Mesenchymal stem cell (in vitro differentiated cells and primary cell): ENCODE data around the gene ALPG.
"Not testable (repeated sequence)": the region's sequence is repeated elsewhere in the genome, so short reads cannot be mapped to it uniquely, and the experiment has no call there.

Source experiments
- DNase-seq: peaks from one replicate; pipeline ENCODE4 v3.0.0-alpha.2; 2013
- H2AFZ ChIP-seq: one replicate; pipeline ENCODE4 v1.6.1; 2013; ENCODE audit warnings: low read depth, mild to moderate bottlenecking, control low read depth, inconsistent platforms, low read length, moderate library complexity
- H2AK5ac ChIP-seq: 2 replicates; pipeline ENCODE4 v1.6.1; 2013; ENCODE audit warnings: low read length, moderate library complexity, mild to moderate bottlenecking, inconsistent platforms; ENCODE audit not compliant: severe bottlenecking
- H2BK120ac ChIP-seq: one replicate; pipeline ENCODE4 v1.6.1; 2013; ENCODE audit warnings: low read depth, mild to moderate bottlenecking, inconsistent platforms, low read length, moderate library complexity
- H2BK12ac ChIP-seq, 2 experiments: one replicate each; pipeline ENCODE4 v1.6.1; 2013; ENCODE audit warnings: inconsistent platforms in 2 of 2, low read length in 2 of 2, mild to moderate bottlenecking in 2 of 2, moderate library complexity in 2 of 2, control low read depth in 1 of 2
- H2BK15ac ChIP-seq: one replicate; pipeline ENCODE4 v1.6.1; 2013; ENCODE audit warnings: mild to moderate bottlenecking, low read depth, inconsistent platforms; ENCODE audit not compliant: poor library complexity, severe bottlenecking
- H2BK5ac ChIP-seq: 2 replicates; pipeline ENCODE4 v1.6.1; 2013; ENCODE audit warnings: low read depth, mild to moderate bottlenecking, low read length, control low read depth, inconsistent platforms; ENCODE audit not compliant: poor library complexity, severe bottlenecking
- H3K14ac ChIP-seq, 2 experiments: one replicate each; pipeline ENCODE4 v1.6.1; 2013; ENCODE audit warnings: inconsistent platforms in 2 of 2, low read length in 2 of 2, control low read depth in 1 of 2, mild to moderate bottlenecking in 1 of 2, moderate library complexity in 1 of 2
- H3K18ac ChIP-seq, 2 experiments: one replicate each; pipeline ENCODE4 v1.6.1; 2013; ENCODE audit warnings: inconsistent platforms in 2 of 2, low read length in 2 of 2, control low read depth in 1 of 2, low read depth in 1 of 2, mild to moderate bottlenecking in 1 of 2
- H3K23ac ChIP-seq, 2 experiments: one replicate each; pipeline ENCODE4 v1.6.1; 2013; ENCODE audit warnings: inconsistent platforms in 2 of 2, low read length in 2 of 2, mild to moderate bottlenecking in 2 of 2, moderate library complexity in 2 of 2, control low read depth in 1 of 2
- H3K27ac ChIP-seq: 2 replicates; pipeline ENCODE4 v1.5.1; 2013; ENCODE audit warnings: mild to moderate bottlenecking, moderate library complexity, low read length, control low read depth, inconsistent platforms; ENCODE audit not compliant: poor library complexity, severe bottlenecking
- H3K27me3 ChIP-seq, 2 experiments: 2 replicates each; pipeline versions ENCODE4 v1.6.1 to v1.7.0; 2013; ENCODE audit warnings: low read length in 2 of 2, mild to moderate bottlenecking in 2 of 2, moderate library complexity in 2 of 2, control low read depth in 1 of 2, inconsistent platforms in 1 of 2; ENCODE audit not compliant: control insufficient read depth in 1 of 2, insufficient read depth in 1 of 2
- H3K36me3 ChIP-seq, 2 experiments: 2 replicates each; pipeline versions ENCODE4 v1.6.1 to v1.7.0; 2013; ENCODE audit warnings: low read length in 2 of 2, control low read depth in 1 of 2, inconsistent platforms in 1 of 2, low read depth in 1 of 2, mild to moderate bottlenecking in 1 of 2; ENCODE audit not compliant: insufficient read depth in 2 of 2, control insufficient read depth in 1 of 2
- H3K4ac ChIP-seq, 2 experiments: one replicate each; pipeline ENCODE4 v1.6.1; 2013; ENCODE audit warnings: inconsistent platforms in 2 of 2, low read length in 2 of 2, mild to moderate bottlenecking in 2 of 2, moderate library complexity in 2 of 2, control low read depth in 1 of 2, low read depth in 1 of 2
- H3K4me1 ChIP-seq: 2 replicates; pipeline ENCODE4 v1.6.1; 2013; ENCODE audit warnings: low read depth, low read length, control low read depth; ENCODE audit not compliant: control insufficient read depth, insufficient read depth
- H3K4me2 ChIP-seq: 2 replicates; pipeline ENCODE4 v1.6.1; 2013; ENCODE audit warnings: low read length, mild to moderate bottlenecking, inconsistent platforms; ENCODE audit not compliant: poor library complexity, severe bottlenecking
- H3K4me3 ChIP-seq, 2 experiments: 2 replicates each; pipeline versions ENCODE4 v1.5.1 to v1.7.0; 2013; ENCODE audit warnings: low read length in 2 of 2, mild to moderate bottlenecking in 2 of 2, control low read depth in 1 of 2, low read depth in 1 of 2; ENCODE audit not compliant: insufficient read depth in 1 of 2
- H3K79me1 ChIP-seq: replicated peaks from 2 replicates; pipeline ENCODE4 v1.6.1; 2013; ENCODE audit warnings: mild to moderate bottlenecking, control low read depth, low read length, inconsistent platforms; ENCODE audit not compliant: poor library complexity, severe bottlenecking
- H3K9ac ChIP-seq: 2 replicates; pipeline ENCODE4 v1.7.0; 2013; ENCODE audit warnings: mild to moderate bottlenecking, low read length, moderate library complexity
- H3K9me3 ChIP-seq: 2 replicates; pipeline ENCODE4 v1.7.0; 2013; ENCODE audit warnings: mild to moderate bottlenecking, low read length; ENCODE audit not compliant: control insufficient read depth
- H4K8ac ChIP-seq: one replicate; pipeline ENCODE4 v1.6.1; 2013; ENCODE audit warnings: inconsistent platforms, mild to moderate bottlenecking, low read length, moderate library complexity
- H4K91ac ChIP-seq: one replicate; pipeline ENCODE4 v1.6.1; 2013; ENCODE audit warnings: mild to moderate bottlenecking, low read length, inconsistent platforms
- WGBS: methylation state at CpG from one replicate; pipeline ENCODE4 v1.1.7; 2013; ENCODE audit warnings: mixed read lengths; 5-methylcytosine and 5-hydroxymethylcytosine counted together

ALPG gene

GRCh38 chr2:232393556-232393955 lies 13.1 kb upstream of the ALPG start:
- no peaks in the 10 kb centered on the region for H3K79me1 ChIP-seq
- no peak overlapping the region for H4K8ac ChIP-seq
- no peak overlapping the region for H3K4me2 ChIP-seq
- DNase-seq, result no peak
- 92% methylated on average over 5 of the region's 8 CpGs for WGBS
- no peak overlapping the region for H3K4me3 ChIP-seq
- H2BK12ac ChIP-seq, result no peak overlapping the region
- H3K27me3 ChIP-seq, result peaks cover 6 to 36% of the 10 kb centered on the region in 2 experiments
- H3K4ac ChIP-seq, result no peak overlapping the region
- no peak overlapping the region for H3K14ac ChIP-seq
- H2BK120ac ChIP-seq, result no peak overlapping the region
- H2BK5ac ChIP-seq, result no peak overlapping the region
- H3K9ac ChIP-seq, result no peak overlapping the region
- H2BK15ac ChIP-seq, result no peak overlapping the region
- H3K36me3 ChIP-seq, result no peaks in the 10 kb centered on the region
- no peak overlapping the region for H2AK5ac ChIP-seq
- no peak overlapping the region for H3K23ac ChIP-seq
- H3K4me1 ChIP-seq, result peaks cover 11% of the 10 kb centered on the region
- no peaks in the 10 kb centered on the region for H3K9me3 ChIP-seq
- H3K27ac ChIP-seq, result no peak overlapping the region
- H4K91ac ChIP-seq, result no peak overlapping the region
- no peak overlapping the region for H2AFZ ChIP-seq
- no peak overlapping the region for H3K18ac ChIP-seq

GRCh38 chr2:232394431-232394830 lies 12.2 kb upstream of the ALPG start:
- not testable (repeated sequence) for H3K4ac ChIP-seq, H4K91ac ChIP-seq, H3K79me1 ChIP-seq, H3K4me1 ChIP-seq, H3K9me3 ChIP-seq, H2BK5ac ChIP-seq, H2AK5ac ChIP-seq, H3K4me2 ChIP-seq, H3K18ac ChIP-seq, H4K8ac ChIP-seq, H3K9ac ChIP-seq, H3K14ac ChIP-seq, H3K23ac ChIP-seq, H2BK12ac ChIP-seq, H3K4me3 ChIP-seq, H2BK120ac ChIP-seq, H2BK15ac ChIP-seq, H2AFZ ChIP-seq, H3K36me3 ChIP-seq, H3K27ac ChIP-seq, DNase-seq
- 90% methylated on average over 1 of the region's 7 CpGs for WGBS
- peaks cover 8 to 35% of the 10 kb centered on the region in 2 experiments for H3K27me3 ChIP-seq

- Histone ChIP-seq H3K79me1 (no peaks in the 10 kb centered on the region), H3K4ac (no peak overlapping the region), H3K36me3 (no peaks in the 10 kb centered on the region), H3K4me3 (no peak overlapping the region), H3K18ac (no peak overlapping the region), H2BK12ac (no peak overlapping the region), H2BK5ac (no peak overlapping the region), H3K27ac (no peak overlapping the region), H3K9me3 (no peaks in the 10 kb centered on the region), H4K91ac (no peak overlapping the region), H3K9ac (no peak overlapping the region), H4K8ac (no peak overlapping the region), H2AFZ (no peak overlapping the region), H3K27me3 (peaks cover 14 to 34% of the 10 kb centered on the region in 2 experiments), H3K4me2 (no peak overlapping the region), H2BK120ac (no peak overlapping the region), H3K23ac (no peak overlapping the region), H3K14ac (no peak overlapping the region), H3K4me1 (peaks cover 2% of the 10 kb centered on the region), H2BK15ac (no peak overlapping the region), H2AK5ac (no peak overlapping the region)
- no peak for DNase-seq
- no CpG with 5 or more reads among the region's 1 CpG for WGBS
Observed at GRCh38 chr2:232395586-232395985, 11.1 kb upstream of the ALPG start.

- H3K27me3 ChIP-seq, result peaks cover 19 to 33% of the 10 kb centered on the region in 2 experiments
- no peak overlapping the region for H3K9ac ChIP-seq
- H3K23ac ChIP-seq, result no peak overlapping the region
- H3K9me3 ChIP-seq, result no peaks in the 10 kb centered on the region
- no peak overlapping the region for H3K4ac ChIP-seq
- peak overlapping the region; percentile 39 for H3K4me2 ChIP-seq
- no peaks in the 10 kb centered on the region for H3K36me3 ChIP-seq
- no peaks in the 10 kb centered on the region for H3K79me1 ChIP-seq
- H4K8ac ChIP-seq, result no peak overlapping the region
- no peak overlapping the region for H2BK120ac ChIP-seq
- no peak overlapping the region for H2BK12ac ChIP-seq
- WGBS, result 95% methylated on average over 2 of the region's 2 CpGs
- H3K4me3 ChIP-seq, result no peak overlapping the region
- H4K91ac ChIP-seq, result no peak overlapping the region
- H3K14ac ChIP-seq, result no peak overlapping the region
- no peak overlapping the region for H2AFZ ChIP-seq
- H3K18ac ChIP-seq, result no peak overlapping the region
- no peak for DNase-seq
- H3K27ac ChIP-seq, result no peak overlapping the region
- no peak overlapping the region for H2AK5ac ChIP-seq
- H2BK15ac ChIP-seq, result no peak overlapping the region
- no peak overlapping the region for H2BK5ac ChIP-seq
- H3K4me1 ChIP-seq, result peaks cover 2% of the 10 kb centered on the region
Observed at GRCh38 chr2:232396683-232397082, 10.0 kb upstream of the ALPG start.
